Activated CD4-positive, alpha-beta T cell treated with anti-CD3 and anti-CD28 coated beads, Interleukin-10, Interleukin-2, amounts not matched to agents 100 ng/mL and 50 ng/mL, durations not matched to agents 16 hours and 8 hours (primary cell): Measurements from ENCODE around the gene SV2C.
"Not testable (repeated sequence)": the region's sequence is repeated elsewhere in the genome, so short reads cannot be mapped to it uniquely, and the experiment has no call there.

Source experiments
- DNase-seq: peaks from one replicate; pipeline ENCODE4 v3.0.0-alpha.2; 2020

SV2C gene

GRCh38 chr5:76082772-76083554 is at the start of gene SV2C:
Gene SV2C (plus strand): TSS chr5:76083383. CDS start chr5:76131751, 48,368 bp downstream.
- peak; percentile 60 for DNase-seq

GRCh38 chr5:76037736-76038151 is 45.4 kb upstream of the SV2C start:
- not testable (repeated sequence) for DNase-seq

- DNase-seq = no peak
Measured at GRCh38 chr5:76038212-76038611, 45.0 kb upstream of the SV2C start.

GRCh38 chr5:76040806-76041205 is 42.4 kb upstream of the SV2C start:
- no peak for DNase-seq

GRCh38 chr5:76041863-76042262 is 41.3 kb upstream of the SV2C start:
- DNase-seq = no peak

GRCh38 chr5:76046741-76047140 is 36.4 kb upstream of the SV2C start:
- DNase-seq = no peak

- DNase-seq = no peak
Measured at GRCh38 chr5:76050134-76050533, 33.0 kb upstream of the SV2C start.

- DNase-seq = no peak
Measured at GRCh38 chr5:76062502-76063041, 20.6 kb upstream of the SV2C start.

- DNase-seq = no peak
Measured at GRCh38 chr5:76065258-76065657, 17.9 kb upstream of the SV2C start.

GRCh38 chr5:76069061-76069735 is 14.0 kb upstream of the SV2C start:
- DNase-seq = no peak

GRCh38 chr5:76074487-76075065 is 8.6 kb upstream of the SV2C start:
- DNase-seq = peak; percentile 43

GRCh38 chr5:76081811-76082771 is 1.1 kb upstream of the SV2C start:
- no peak for DNase-seq

GRCh38 chr5:76083555-76084495 is 642 bp downstream of the SV2C start:
- peak; percentile 21 for DNase-seq

- peak; percentile 19 for DNase-seq
Measured at GRCh38 chr5:76084496-76085242, 1.5 kb downstream of the SV2C start.

GRCh38 chr5:76085243-76085579 is 2.0 kb downstream of the SV2C start:
- DNase-seq = no peak

GRCh38 chr5:76086095-76086494 is 2.9 kb downstream of the SV2C start:
- no peak for DNase-seq

GRCh38 chr5:76089156-76089555 is 6.0 kb downstream of the SV2C start:
- DNase-seq = not testable (repeated sequence)

- no peak for DNase-seq
Measured at GRCh38 chr5:76091351-76091750, 8.2 kb downstream of the SV2C start.

GRCh38 chr5:76099286-76099702 is 16.1 kb downstream of the SV2C start:
- peak; percentile 70 for DNase-seq

- DNase-seq = no peak
Measured at GRCh38 chr5:76099756-76100155, 16.6 kb downstream of the SV2C start.

GRCh38 chr5:76104027-76104426 is 20.8 kb downstream of the SV2C start:
- DNase-seq = peak; percentile 22
